ENCODE data around the gene ITGA8. TPM values are rescaled to one million over a fixed set of nuclear protein-coding genes. Genes with fewer than 3 reads are reported as not detected.

ITGA8 gene
- total RNA-seq, 2 experiments from 2014 or later = not detected

Other genes starting within 250 kb of the ITGA8 start
- gene MINDY3, start 140.6 kb upstream of the ITGA8 start, total RNA-seq = 10 to 100 TPM; 22.3 to 26.0 TPM